K562 (cell line): ENCODE data around the gene DDRGK1. TPM values are rescaled to one million over a fixed set of nuclear protein-coding genes. Genes with fewer than 3 reads are reported as not detected.

Experiments
- ATAC-seq: fragments of 200-7000 bp; cut with Tn5 transposase; 3 replicates; pipeline ENCODE4 v1.9.1; 2020; ENCODE audit warnings: moderate library complexity
- BruUV-seq: library from RNA; stranded (reverse); fragments of 400-500 nt; replicated peaks from 2 replicates; lab custom pipeline; 2021; lab: Mats Ljungman, UMichigan
- CTCF ChIA-PET: fragments of 300-600 bp; formaldehyde crosslinking; extraction: SDS; loops from one replicate; lab custom pipeline; 2021; ENCODE audit warnings: low intra/inter-chr PET ratio; lab: Yijun Ruan, JAX
- POLR2A ChIA-PET: fragments of 300-600, 350-650 bp; sonication (Branson Sonifier 250); formaldehyde crosslinking; extraction: SDS; loops from one replicate; lab custom pipeline; 2021; ENCODE audit warnings: antibody characterized with exemption, inconsistent platforms; lab: Yijun Ruan, JAX
- DNase-seq, 4 experiments: peaks; one replicate each; pipeline versions ENCODE4 v3.0.0 to v3.0.0-alpha.2; 2011 to 2018; ENCODE audit warnings: low spot score in 3 of 4, mixed read lengths in 3 of 4; ENCODE audit errors: extremely low read depth in 1 of 4
- FAIRE-seq: peaks from 2 replicates; lab custom pipeline; 2011; peaks lifted over from hg19 to GRCh38; lab: Jason Lieb, UNC
- H2AFZ ChIP-seq: 2 replicates; pipeline ENCODE4 v1.6.0; 2011; ENCODE audit warnings: low read depth, low read length, control low read depth, inconsistent platforms
- H3K27ac ChIP-seq: fragments of 200-600 bp; 3 replicates; pipeline ENCODE4 v1.8.0; 2011; ENCODE audit warnings: low read depth, mild to moderate bottlenecking, control low read depth, inconsistent platforms, low read length, moderate library complexity, mixed read lengths; ENCODE audit errors: extremely low read depth
- H3K27me3 ChIP-seq, 2 experiments: fragments of 300-600 bp in 1 of 2; 2 replicates in 1 of 2; 3 replicates in 1 of 2; pipeline versions ENCODE4 v1.6.0 to v1.8.0; 2011; ENCODE audit warnings: inconsistent platforms in 2 of 2, low read length in 2 of 2, mild to moderate bottlenecking in 1 of 2, mixed read lengths in 1 of 2, moderate library complexity in 1 of 2; ENCODE audit not compliant: control insufficient read depth in 2 of 2, insufficient read depth in 2 of 2
- H3K36me3 ChIP-seq: fragments of 300-600 bp; 3 replicates; pipeline ENCODE4 v1.8.0; 2011; ENCODE audit warnings: mild to moderate bottlenecking, low read length, inconsistent platforms; ENCODE audit not compliant: control insufficient read depth, insufficient read depth
- H3K4me1 ChIP-seq, 2 experiments: fragments of 200-600 bp in 1 of 2; replicated peaks in 1 of 2; 2 replicates in 1 of 2; 3 replicates in 1 of 2; pipeline versions ENCODE4 v1.5.1 to v1.8.0; 2011; ENCODE audit warnings: inconsistent platforms in 2 of 2, low read length in 2 of 2, mild to moderate bottlenecking in 1 of 2, mixed read lengths in 1 of 2, moderate library complexity in 1 of 2; ENCODE audit not compliant: control insufficient read depth in 2 of 2, insufficient read depth in 2 of 2
- H3K4me2 ChIP-seq: 2 replicates; pipeline ENCODE4 v1.6.1; 2011; ENCODE audit warnings: low read length, control low read depth, inconsistent platforms, mixed read lengths; ENCODE audit not compliant: insufficient read depth
- H3K4me3 ChIP-seq: fragments of 200-600 bp; sonication (generic), shearing (Covaris generic); 2 replicates; pipeline ENCODE4 v1.5.1; 2016; ENCODE audit warnings: control low read depth, inconsistent platforms
- H3K79me2 ChIP-seq: fragments of 200-600 bp; 3 replicates; pipeline ENCODE4 v1.8.0; 2011; ENCODE audit warnings: low read length, inconsistent platforms; ENCODE audit not compliant: control insufficient read depth, insufficient read depth
- H3K9ac ChIP-seq, 2 experiments: 2 replicates each; pipeline versions ENCODE4 v1.6.0 to v1.6.1; 2011; ENCODE audit warnings: low read depth in 2 of 2, low read length in 2 of 2, control low read depth in 1 of 2, inconsistent platforms in 1 of 2, mild to moderate bottlenecking in 1 of 2, mixed read lengths in 1 of 2; ENCODE audit not compliant: insufficient read depth in 1 of 2
- H3K9me1 ChIP-seq: one replicate; pipeline ENCODE4 v1.6.0; 2011; ENCODE audit warnings: inconsistent platforms, mild to moderate bottlenecking, low read length, moderate library complexity; ENCODE audit not compliant: control insufficient read depth, insufficient read depth
- H3K9me3 ChIP-seq: replicated peaks from 2 replicates; pipeline ENCODE4 v1.5.1; 2011; ENCODE audit warnings: low read depth, low read length, inconsistent platforms; ENCODE audit not compliant: control insufficient read depth, insufficient read depth
- H4K20me1 ChIP-seq: replicated peaks from 2 replicates; pipeline ENCODE4 v1.6.1; 2011; ENCODE audit warnings: low read length, inconsistent platforms, mixed read lengths; ENCODE audit not compliant: control insufficient read depth, insufficient read depth
- CAMTA2 ChIP-seq: fragments of 250-450 bp; sonication (Bioruptor Pico); conservative IDR thresholded peaks from 2 replicates; pipeline ENCODE4 v1.5.1; 2022
- CBFB ChIP-seq: sonication (generic); formaldehyde crosslinking; IDR thresholded peaks from 2 replicates; pipeline ENCODE4 v1.4.0; 2020; ENCODE audit warnings: mild to moderate bottlenecking, missing genetic modification reagents
- E2F4 ChIP-seq: sonication (generic); formaldehyde crosslinking; IDR thresholded peaks from 2 replicates; pipeline ENCODE4 v1.8.0; 2022; ENCODE audit warnings: mild to moderate bottlenecking, low read depth, missing genetic modification reagents
- GTF2E2 ChIP-seq: fragments of 200-800 bp; sonication (Bioruptor generic); IDR thresholded peaks from 2 replicates; pipeline ENCODE4 v1.6.1; 2016; ENCODE audit warnings: missing genetic modification characterization, missing compliant biosample characterization
- HMGXB4 ChIP-seq: sonication (generic); formaldehyde crosslinking; IDR thresholded peaks from 2 replicates; pipeline ENCODE4 v1.8.1; 2023; ENCODE audit warnings: mild to moderate bottlenecking, missing genetic modification reagents
- RNF219 ChIP-seq: fragments of 250-450 bp; sonication (Bioruptor Pico); IDR thresholded peaks from 2 replicates; pipeline ENCODE4 v1.5.0; 2022; ENCODE audit warnings: mild to moderate bottlenecking
- ZNF165 ChIP-seq: fragments of 250-450 bp; sonication (Bioruptor Pico); IDR thresholded peaks from 2 replicates; pipeline ENCODE4 v1.4.0; 2020; ENCODE audit warnings: borderline replicate concordance
- ZNF436 ChIP-seq: fragments of 250-450, 450-650 bp; sonication (Bioruptor Pico); formaldehyde crosslinking; IDR thresholded peaks from 2 replicates; pipeline ENCODE4 v1.7.0; 2020; ENCODE audit warnings: mild to moderate bottlenecking
- WGBS: fragments of 100-300 bp; shearing (Covaris generic); methylation state at CpG from one replicate; pipeline ENCODE4 v1.1.6; 2016; ENCODE audit warnings: low coverage, mixed read lengths; ENCODE audit not compliant: insufficient coverage; ENCODE audit errors: missing lambda C conversion rate; 5-methylcytosine and 5-hydroxymethylcytosine counted together
- in situ Hi-C: fragments of 300-500 bp; cut with MboI; formaldehyde crosslinking; loops from 4 replicates; pipeline ENCODE4 v1.15.0; 2018; ENCODE audit warnings: inconsistent platforms, mixed read lengths
- intact Hi-C: fragments of 100-400 bp; cut with micrococcal nuclease; formaldehyde crosslinking; loops from 2 replicates; pipeline ENCODE4 v1.14.2; 2022
- polyA plus RNA-seq, 8 experiments: library from polyadenylated mRNA; depleted of rRNA in 4 of 8; stranded (reverse) in 5 of 8; unstranded in 3 of 8; fragments of >200 nt; fragmentation: Nextera tagmentation in 2 of 8; fragmentation: Illumina TruSeq in 1 of 8; extraction: Ambion mirVana in 2 of 8; extraction: Trizol in 1 of 8; gene quantifications; 2 replicates each; pipeline versions ENCODE4 v1.2.1 to v1.2.3, GENCODE V29; 2011 to 2014; ENCODE audit warnings: inconsistent platforms in 1 of 8, missing spikeins in 1 of 8
- total RNA-seq, 7 experiments: library from RNA; depleted of rRNA in 6 of 7; stranded (reverse); fragments of >200 nt in 6 of 7; fragmentation: Illumina TruSeq in 2 of 7; extraction: Trizol in 2 of 7; gene quantifications; 2 replicates each; pipeline versions ENCODE4 v1.2.1 to v1.2.3, GENCODE V29; 2011 to 2021; ENCODE audit warnings: low replicate concordance in 1 of 7
- TF ChIP-seq, protein P1 (sequence below): fragments of 250-450 bp; sonication (Bioruptor Pico); IDR thresholded peaks from 2 replicates; pipeline ENCODE4 v1.4.0; 2020

Gene DDRGK1
- total and polyA plus RNA-seq, 9 of the 15 experiments (the other 6 are each of a cell fraction or from before 2014, with no cell fraction given): 2.3 to 54.4 (median 29.1) TPM

- BruUV-seq: no TSS peak
- H3K9me1 ChIP-seq: no peaks in the 10 kb centered on the region
- peak overlapping the region; percentile 93 for H3K27ac ChIP-seq
- H3K79me2 ChIP-seq: peaks cover 59% of the 10 kb centered on the region
- peak overlapping the region; percentile 88 for H3K4me2 ChIP-seq
- H3K27me3 ChIP-seq: no peaks in the 10 kb centered on the region
- ATAC-seq (peak; percentile 65), DNase-seq (peak; percentile 22 to 68 (median 41)), FAIRE-seq (peak; percentile 89)
- ChIA-PET POLR2A (interaction anchor here (0.6 to 4.1 kb wide), 7 partner anchors 9 to 81 kb away, joined by 3 to 42 read pairs (median 3); no protein-coding TSS in a partner anchor), CTCF (no interaction called here)
- peaks cover 16 to 17% of the 10 kb centered on the region in 2 experiments; a peak in 4 of 5 replicates for H3K4me1 ChIP-seq
- H3K4me3 ChIP-seq: peak overlapping the region; percentile 86
- peaks cover 26% of the 10 kb centered on the region for H4K20me1 ChIP-seq
- WGBS: under 1% methylated on average over 10 of the region's 10 CpGs
- in situ Hi-C loops: no loop called here
- H3K9me3 ChIP-seq: no peaks in the 10 kb centered on the region
- H2AFZ ChIP-seq: peak overlapping the region; percentile 4; the same call in 1 of the 2 replicates
- peaks cover 25% of the 10 kb centered on the region for H3K36me3 ChIP-seq
- H3K9ac ChIP-seq: peak overlapping the region; percentile 93 to 98
- intact Hi-C loops: no loop called here
- TF ChIP-seq, protein P1, sequence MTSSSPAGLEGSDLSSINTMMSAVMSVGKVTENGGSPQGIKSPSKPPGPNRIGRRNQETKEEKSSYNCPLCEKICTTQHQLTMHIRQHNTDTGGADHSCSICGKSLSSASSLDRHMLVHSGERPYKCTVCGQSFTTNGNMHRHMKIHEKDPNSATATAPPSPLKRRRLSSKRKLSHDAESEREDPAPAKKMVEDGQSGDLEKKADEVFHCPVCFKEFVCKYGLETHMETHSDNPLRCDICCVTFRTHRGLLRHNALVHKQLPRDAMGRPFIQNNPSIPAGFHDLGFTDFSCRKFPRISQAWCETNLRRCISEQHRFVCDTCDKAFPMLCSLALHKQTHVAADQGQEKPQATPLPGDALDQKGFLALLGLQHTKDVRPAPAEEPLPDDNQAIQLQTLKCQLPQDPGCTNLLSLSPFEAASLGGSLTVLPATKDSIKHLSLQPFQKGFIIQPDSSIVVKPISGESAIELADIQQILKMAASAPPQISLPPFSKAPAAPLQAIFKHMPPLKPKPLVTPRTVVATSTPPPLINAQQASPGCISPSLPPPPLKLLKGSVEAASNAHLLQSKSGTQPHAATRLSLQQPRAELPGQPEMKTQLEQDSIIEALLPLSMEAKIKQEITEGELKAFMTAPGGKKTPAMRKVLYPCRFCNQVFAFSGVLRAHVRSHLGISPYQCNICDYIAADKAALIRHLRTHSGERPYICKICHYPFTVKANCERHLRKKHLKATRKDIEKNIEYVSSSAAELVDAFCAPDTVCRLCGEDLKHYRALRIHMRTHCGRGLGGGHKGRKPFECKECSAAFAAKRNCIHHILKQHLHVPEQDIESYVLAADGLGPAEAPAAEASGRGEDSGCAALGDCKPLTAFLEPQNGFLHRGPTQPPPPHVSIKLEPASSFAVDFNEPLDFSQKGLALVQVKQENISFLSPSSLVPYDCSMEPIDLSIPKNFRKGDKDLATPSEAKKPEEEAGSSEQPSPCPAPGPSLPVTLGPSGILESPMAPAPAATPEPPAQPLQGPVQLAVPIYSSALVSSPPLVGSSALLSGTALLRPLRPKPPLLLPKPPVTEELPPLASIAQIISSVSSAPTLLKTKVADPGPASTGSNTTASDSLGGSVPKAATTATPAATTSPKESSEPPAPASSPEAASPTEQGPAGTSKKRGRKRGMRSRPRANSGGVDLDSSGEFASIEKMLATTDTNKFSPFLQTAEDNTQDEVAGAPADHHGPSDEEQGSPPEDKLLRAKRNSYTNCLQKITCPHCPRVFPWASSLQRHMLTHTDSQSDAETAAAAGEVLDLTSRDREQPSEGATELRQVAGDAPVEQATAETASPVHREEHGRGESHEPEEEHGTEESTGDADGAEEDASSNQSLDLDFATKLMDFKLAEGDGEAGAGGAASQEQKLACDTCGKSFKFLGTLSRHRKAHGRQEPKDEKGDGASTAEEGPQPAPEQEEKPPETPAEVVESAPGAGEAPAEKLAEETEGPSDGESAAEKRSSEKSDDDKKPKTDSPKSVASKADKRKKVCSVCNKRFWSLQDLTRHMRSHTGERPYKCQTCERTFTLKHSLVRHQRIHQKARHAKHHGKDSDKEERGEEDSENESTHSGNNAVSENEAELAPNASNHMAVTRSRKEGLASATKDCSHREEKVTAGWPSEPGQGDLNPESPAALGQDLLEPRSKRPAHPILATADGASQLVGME: no peak
- TF ChIP-seq E2F4 (CRISPR knock-in tag) (no peak), GTF2E2 (tag) (no peak), ZNF436 (CRISPR knock-in tag) (no peak), ZNF165 (no peak), CAMTA2 (CRISPR knock-in tag) (no peak), CBFB (no peak), RNF219 (no peak), HMGXB4 (CRISPR knock-in tag) (no peak)
These were observed 45.5 kb downstream of the DDRGK1 start for GRCh38 chr20:3158968-3159431.
